ENCODE measurements around the gene CAAP1.
"Not testable (repeated sequence)": the region's sequence is repeated elsewhere in the genome, so short reads cannot be mapped to it uniquely, and the experiment has no call there.

CAAP1 gene

DNA sequence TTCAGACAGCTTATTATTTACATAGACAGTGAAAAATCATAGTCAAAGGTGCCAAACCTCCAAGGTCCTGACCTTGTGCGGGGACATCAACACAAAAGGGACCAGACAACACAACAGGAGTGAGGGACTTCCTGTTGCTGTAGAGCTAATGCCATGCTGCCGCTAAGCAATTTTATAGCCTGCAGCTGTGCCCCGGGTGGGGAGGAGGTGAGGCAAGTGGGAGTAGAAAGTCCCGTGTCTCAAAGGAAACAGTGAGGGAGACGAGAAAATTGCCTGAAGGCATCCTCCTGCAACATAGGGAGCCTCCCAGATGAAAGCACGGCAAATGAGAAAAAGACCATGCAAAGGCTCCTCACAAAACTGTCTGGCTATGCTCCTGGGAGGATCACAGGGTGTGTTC, 58.8 kb downstream of the CAAP1 start:
- DNase-seq (ENCODE audit: low spot score) = peak; percentile 14

DNA sequence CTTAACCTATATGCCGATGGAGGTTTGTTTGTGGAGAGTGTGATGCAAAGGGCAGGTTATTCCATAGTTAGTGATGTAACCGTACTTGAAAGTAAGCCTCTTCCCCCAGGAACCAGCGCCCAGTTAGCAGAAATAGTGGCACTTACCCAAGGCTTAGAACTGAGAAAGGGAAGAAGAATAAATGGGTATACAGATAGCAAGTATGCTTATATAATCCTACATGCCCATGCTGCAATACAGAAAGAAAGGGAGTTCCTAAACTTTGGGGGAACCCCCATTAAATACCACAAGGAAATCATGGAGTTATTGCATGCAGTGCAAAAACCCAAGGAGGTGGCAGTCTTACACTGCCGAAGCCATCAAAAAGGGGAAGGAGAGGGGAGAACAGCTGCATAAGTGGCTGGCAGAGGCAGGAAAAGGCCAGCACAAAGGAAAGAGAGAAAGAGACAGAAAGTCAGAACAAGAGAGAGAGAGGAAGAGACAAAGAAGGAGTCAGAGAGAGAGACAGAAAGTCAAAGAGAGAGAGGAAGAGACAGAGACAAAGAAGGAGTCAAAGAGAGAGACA, 64.1 kb downstream of the CAAP1 start:
- DNase-seq (ENCODE audit: low spot score) = not testable (repeated sequence)

DNA sequence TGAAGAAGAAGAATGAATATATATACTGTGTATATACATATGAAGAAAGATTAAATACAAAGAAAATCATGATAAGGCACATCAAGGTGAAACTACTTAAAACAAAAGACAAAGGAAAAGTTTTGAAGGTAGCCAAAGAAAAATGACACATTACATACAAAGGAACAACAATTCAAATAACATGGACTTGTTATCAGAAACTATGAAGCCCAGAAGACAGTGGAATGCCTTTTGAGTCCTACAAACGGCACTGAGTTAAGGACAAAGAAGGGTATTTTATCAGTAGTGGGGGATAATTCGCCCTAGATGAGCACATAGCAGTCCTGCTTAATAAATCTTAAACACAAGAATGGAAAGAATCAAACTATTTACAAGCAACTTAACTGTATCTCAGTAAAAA, 77.8 kb downstream of the CAAP1 start:
- no peak for DNase-seq (ENCODE audit: low spot score)

- DNase-seq (ENCODE audit: low spot score) = no peak
Measured at GRCh38 chr9:26813247-26813646, 79.4 kb downstream of the CAAP1 start.

GRCh38 chr9:26812217-26812616, 80.4 kb downstream of the CAAP1 start:
- DNase-seq (ENCODE audit: low spot score) = no peak

DNA sequence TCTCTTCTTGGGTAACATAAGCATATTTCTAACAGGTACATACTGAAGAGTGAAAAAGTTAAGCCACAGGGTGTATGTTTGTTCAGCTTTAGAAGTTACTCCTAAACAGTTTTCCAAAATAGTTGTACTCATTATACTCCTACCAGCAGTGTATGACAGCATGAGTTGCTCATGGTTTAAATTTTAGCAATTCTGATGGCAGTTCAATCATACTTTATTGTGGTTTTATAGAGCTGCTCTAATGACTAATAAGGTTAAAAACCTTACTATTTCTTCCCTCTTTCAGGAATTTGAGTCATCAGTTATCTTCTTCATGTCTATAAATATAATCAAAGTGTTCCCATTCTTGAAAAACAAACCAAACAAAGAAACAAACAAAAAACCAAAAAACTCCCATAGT, 81.5 kb downstream of the CAAP1 start:
- DNase-seq (ENCODE audit: low spot score) = no peak

GRCh38 chr9:26809795-26810194, 82.8 kb downstream of the CAAP1 start:
- peak; percentile 49 for DNase-seq (ENCODE audit: low spot score)

DNA sequence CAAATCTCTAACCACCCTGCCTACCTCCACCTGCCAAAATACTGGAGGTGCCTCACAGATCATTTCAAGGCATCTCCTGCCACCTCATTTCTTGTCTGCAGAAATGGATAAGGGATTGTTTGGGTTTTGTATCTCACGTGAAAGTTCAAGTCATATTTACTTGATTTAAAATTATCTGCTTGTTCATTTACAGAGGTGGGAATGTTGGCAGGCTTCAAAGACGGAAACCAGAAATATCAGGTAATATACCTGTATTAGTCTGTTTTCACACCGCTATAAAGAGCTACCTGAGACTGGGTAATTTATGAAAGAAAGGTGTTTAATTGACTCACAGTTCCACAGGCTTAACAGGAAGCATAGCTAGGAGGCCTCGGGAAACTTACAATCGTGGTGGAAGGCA, 85.4 kb downstream of the CAAP1 start:
- no peak for DNase-seq (ENCODE audit: low spot score)

- no peak for DNase-seq (ENCODE audit: low spot score)
Measured at GRCh38 chr9:26802921-26803320, 89.7 kb downstream of the CAAP1 start.

GRCh38 chr9:26801772-26802171, 90.8 kb downstream of the CAAP1 start:
- no peak for DNase-seq (ENCODE audit: low spot score)

DNA sequence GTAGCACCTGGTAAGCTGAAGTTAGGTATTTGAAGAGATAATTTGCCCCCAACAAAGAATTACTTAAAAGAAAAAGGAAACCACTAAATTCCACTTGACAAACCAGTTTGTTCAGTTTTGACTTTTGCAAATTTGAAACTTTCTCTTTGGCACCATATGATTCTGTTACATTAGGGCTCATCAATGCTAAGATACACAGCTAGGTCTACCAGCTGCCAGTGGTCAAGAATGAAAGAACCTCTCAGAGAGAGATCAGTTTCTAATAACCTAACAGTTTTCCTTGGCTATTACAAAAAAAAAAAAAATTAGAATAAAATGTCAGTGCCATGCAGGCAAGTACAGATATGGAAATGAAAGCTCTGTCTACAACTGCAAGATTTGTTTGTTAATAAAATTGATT, 92.3 kb downstream of the CAAP1 start:
- DNase-seq (ENCODE audit: low spot score) = no peak

DNA sequence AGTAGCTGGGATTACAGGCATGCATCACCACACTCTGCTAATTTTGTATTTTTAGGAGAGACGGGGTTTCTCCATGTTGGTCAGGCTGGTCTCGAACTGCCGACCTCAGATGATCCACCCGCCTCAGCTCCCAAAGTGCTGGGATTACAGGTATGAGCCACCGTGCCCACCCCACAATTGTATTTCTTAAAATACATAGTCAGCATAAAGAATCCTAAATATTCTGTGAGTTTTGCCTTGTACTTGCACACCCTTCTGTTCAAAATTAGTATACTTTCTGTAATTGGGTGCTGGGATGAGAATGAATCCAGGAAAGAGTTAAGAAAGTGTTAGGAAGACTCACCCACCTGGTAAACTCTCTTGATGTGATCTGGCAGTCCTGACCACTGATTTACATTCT, 101.3 kb downstream of the CAAP1 start:
- DNase-seq (ENCODE audit: low spot score) = no peak

Measured in GM03348 (cell line).